Measurements from ENCODE around the gene TRAF4.

TRAF4 gene

DNA sequence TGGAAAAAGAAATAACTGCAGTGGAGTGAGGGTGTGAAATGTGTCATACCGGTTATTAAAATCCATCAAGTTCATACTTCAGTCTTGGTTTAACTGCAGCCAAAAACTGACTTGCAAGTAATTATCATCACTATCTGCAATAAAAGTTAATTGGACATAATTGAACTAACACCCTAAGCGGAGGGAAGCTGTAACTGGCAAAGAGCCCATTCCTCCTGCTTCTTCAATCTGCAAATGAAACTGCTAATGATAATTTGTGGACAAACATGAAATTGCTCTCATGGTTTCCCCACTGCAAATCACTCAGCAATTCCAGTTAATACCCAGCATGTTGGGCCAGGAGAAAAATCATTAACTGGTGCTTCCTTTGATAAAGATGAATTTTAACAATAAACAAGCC lies 52.3 kb downstream of the TRAF4 start:
- DNase-seq = no peak

All from bone marrow (tissue), 2 donors.